Common myeloid progenitor, CD34-positive (primary cell): ENCODE measurements around the gene USP51.
"Not testable (repeated sequence)": the region's sequence is repeated elsewhere in the genome, so short reads cannot be mapped to it uniquely, and the experiment has no call there.

Source experiments
- CTCF ChIA-PET: fragments of 350-600 bp; sonication (Branson Sonifier 250); formaldehyde crosslinking; loops from one replicate; lab custom pipeline; 2021; ENCODE audit warnings: antibody characterized with exemption; lab: Charles Lee
- POLR2A ChIA-PET: fragments of 350-600 bp; sonication (Branson Sonifier 250); formaldehyde crosslinking; loops from one replicate; lab custom pipeline; 2021; ENCODE audit warnings: antibody characterized with exemption; lab: Charles Lee
- DNase-seq, 3 donors: peaks; one replicate each; pipeline versions ENCODE4 v3.0.0 to v3.0.0-alpha.2; 2013
- H3K27ac ChIP-seq, 2 experiments: 1 replicate in 1 of 2; 2 replicates in 1 of 2; pipeline ENCODE4 v1.7.0; 2013; ENCODE audit warnings: inconsistent platforms in 2 of 2, low read length in 2 of 2, mild to moderate bottlenecking in 2 of 2, low read depth in 1 of 2, moderate library complexity in 1 of 2; ENCODE audit not compliant: severe bottlenecking in 2 of 2, insufficient read depth in 1 of 2, poor library complexity in 1 of 2
- H3K27me3 ChIP-seq, 5 experiments: replicated peaks in 2 of 5; 1 replicate in 3 of 5; 2 replicates in 2 of 5; pipeline versions ENCODE4 v1.6.1 to v1.7.0; 2013; ENCODE audit warnings: low read length in 4 of 5, mild to moderate bottlenecking in 2 of 5, moderate library complexity in 2 of 5, inconsistent platforms in 1 of 5; ENCODE audit not compliant: insufficient read depth in 5 of 5, control insufficient read depth in 4 of 5
- H3K36me3 ChIP-seq, 4 experiments: 1 replicate in 2 of 4; 2 replicates in 2 of 4; pipeline versions ENCODE4 v1.6.1 to v1.7.0; 2013; ENCODE audit warnings: low read length in 3 of 4, control low read depth in 1 of 4, mild to moderate bottlenecking in 1 of 4; ENCODE audit not compliant: control insufficient read depth in 4 of 4, insufficient read depth in 4 of 4
- H3K4me1 ChIP-seq, 4 experiments: 1 replicate in 3 of 4; 2 replicates in 1 of 4; pipeline versions ENCODE4 v1.6.1 to v1.7.1; 2013; ENCODE audit warnings: low read length in 3 of 4, mild to moderate bottlenecking in 3 of 4, control low read depth in 1 of 4, inconsistent platforms in 1 of 4, moderate library complexity in 1 of 4; ENCODE audit not compliant: control insufficient read depth in 4 of 4, insufficient read depth in 4 of 4; ENCODE audit errors: control extremely low read depth in 1 of 4
- H3K4me3 ChIP-seq, 7 experiments: 1 replicate in 4 of 7; 2 replicates in 3 of 7; pipeline versions ENCODE4 v1.5.1 to v1.7.0; 2013; ENCODE audit warnings: mild to moderate bottlenecking in 7 of 7, low read length in 6 of 7, moderate library complexity in 6 of 7, inconsistent platforms in 2 of 7, low read depth in 2 of 7, control low read depth in 1 of 7; ENCODE audit not compliant: insufficient read depth in 4 of 7, control insufficient read depth in 1 of 7; ENCODE audit errors: extremely low read depth in 1 of 7
- H3K9me3 ChIP-seq, 5 experiments: 1 replicate in 4 of 5; 2 replicates in 1 of 5; pipeline versions ENCODE4 v1.6.1 to v1.7.1; 2013; ENCODE audit warnings: low read length in 4 of 5, mild to moderate bottlenecking in 2 of 5, inconsistent platforms in 1 of 5, low read depth in 1 of 5, moderate library complexity in 1 of 5; ENCODE audit not compliant: control insufficient read depth in 4 of 5, insufficient read depth in 2 of 5; ENCODE audit errors: control extremely low read depth in 1 of 5
- WGBS: methylation state at CpG from one replicate; pipeline ENCODE4 v1.1.5; 2013; ENCODE audit not compliant: insufficient coverage; 5-methylcytosine and 5-hydroxymethylcytosine counted together

Gene USP51

DNA sequence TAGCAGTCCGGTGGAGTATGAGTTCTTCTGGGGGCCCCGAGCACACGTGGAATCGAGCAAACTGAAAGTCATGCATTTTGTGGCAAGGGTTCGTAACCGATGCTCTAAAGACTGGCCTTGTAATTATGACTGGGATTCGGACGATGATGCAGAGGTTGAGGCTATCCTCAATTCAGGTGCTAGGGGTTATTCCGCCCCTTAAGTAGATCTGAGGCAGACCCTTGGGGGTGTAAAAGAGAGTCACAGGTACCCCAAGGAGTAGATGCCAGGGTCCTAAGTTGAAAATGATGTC, 36.9 kb downstream of the USP51 start:
- H3K4me3 ChIP-seq: peak overlapping the region; percentile 55 to 86 (median 72)
- CTCF ChIA-PET: interaction anchor here (1.3 kb wide), 1 partner anchor 38 kb away, joined by 4 read pairs; no protein-coding TSS in a partner anchor
- peak in 2 of 3 donors; percentile 21 to 31 for DNase-seq
- 54% methylated on average over 9 of the region's 9 CpGs for WGBS
- H3K27me3 ChIP-seq: no peaks in the 10 kb centered on the region
- POLR2A ChIA-PET: interaction anchor here (1.2 kb wide), 1 partner anchor 813 kb away, joined by 3 read pairs; no protein-coding TSS in a partner anchor
- no peaks in the 10 kb centered on the region for H3K9me3 ChIP-seq
- H3K27ac ChIP-seq: peak overlapping the region in 1 of 2 experiments; percentile 65
- peaks cover 0 to 11% (median 7%) of the 10 kb centered on the region in 4 experiments for H3K4me1 ChIP-seq
- H3K36me3 ChIP-seq: no peaks in the 10 kb centered on the region

- peaks cover 0 to 11% (median 7%) of the 10 kb centered on the region in 4 experiments for H3K4me1 ChIP-seq
- ChIA-PET POLR2A (interaction anchor here (1.2 kb wide), 1 partner anchor 813 kb away, joined by 3 read pairs; no protein-coding TSS in a partner anchor), CTCF (interaction anchor here (0.8 to 1.3 kb wide), 2 partner anchors 37 to 39 kb away, joined by 3 to 4 read pairs; partner anchors contain the start of gene USP51)
- peak; percentile 86 to 95 (median 94) for DNase-seq
- H3K4me3 ChIP-seq: peak within 1 kb of the TSS; percentile 55 to 86 (median 72)
- WGBS: 39% methylated on average over 43 of the region's 43 CpGs
- no peaks in the 10 kb centered on the region for H3K27me3 ChIP-seq
- peak within 1 kb of the TSS; percentile 28 to 65 for H3K27ac ChIP-seq
- no peaks in the 10 kb centered on the region for H3K36me3 ChIP-seq
- H3K9me3 ChIP-seq: no peaks in the 10 kb centered on the region
These were observed 37.4 kb downstream of the USP51 start, which contains the start of gene MAGEH1 for GRCh38 chrX:55451990-55452832. MAGEH1 (plus strand) TSS chrX:55452127; CDS start chrX:55452375, 248 bp downstream.

DNA sequence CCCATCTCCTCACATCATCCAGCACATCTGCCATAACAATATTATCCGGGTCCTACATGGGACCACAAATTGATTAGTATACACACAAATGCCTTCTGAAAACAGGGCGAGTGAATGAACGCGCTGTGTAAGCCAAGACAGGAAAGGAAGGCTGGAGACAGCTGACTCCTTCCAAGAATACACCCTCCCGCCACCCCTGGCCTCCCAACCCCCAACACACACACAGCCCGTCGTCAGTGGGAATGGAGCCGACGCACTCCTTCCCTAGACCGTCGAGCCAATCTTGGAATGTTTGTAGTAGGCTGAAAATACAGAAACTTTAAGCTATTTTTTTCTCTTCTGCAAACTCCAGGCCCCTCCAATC, 38.0 kb downstream of the USP51 start:
- no peak overlapping the region for H3K27ac ChIP-seq

GRCh38 chrX:55451141-55451540, 38.5 kb downstream of the USP51 start:
- 22% methylated on average over 1 of the region's 2 CpGs for WGBS
- Histone ChIP-seq H3K36me3 (no peaks in the 10 kb centered on the region), H3K27me3 (no peaks in the 10 kb centered on the region), H3K27ac (no peak overlapping the region), H3K4me1 (peaks cover 0 to 11% (median 7%) of the 10 kb centered on the region in 4 experiments), H3K9me3 (no peaks in the 10 kb centered on the region), H3K4me3 (peak overlapping the region in 5 of 7 experiments; percentile 68 to 86 (median 72))
- DNase-seq: no peak
- ChIA-PET POLR2A (no interaction called here), CTCF (no interaction called here)

More for the DNA sequence above, 38.0 kb downstream of the USP51 start:
- ChIA-PET POLR2A (interaction anchor here (1.2 kb wide), 1 partner anchor 812 kb away, joined by 3 read pairs; no protein-coding TSS in a partner anchor), CTCF (interaction anchor here (0.8 kb wide), 1 partner anchor 38 kb away, joined by 3 read pairs; the partner anchor contains the start of gene USP51)
- H3K27me3 ChIP-seq: no peaks in the 10 kb centered on the region
- peaks cover 0 to 11% (median 7%) of the 10 kb centered on the region in 4 experiments for H3K4me1 ChIP-seq
- no peaks in the 10 kb centered on the region for H3K9me3 ChIP-seq
- WGBS: 50% methylated on average over 1 of the region's 11 CpGs
- peak overlapping the region; percentile 55 to 86 (median 72) for H3K4me3 ChIP-seq
- DNase-seq: peak in 1 of 3 donors; percentile 0
- no peaks in the 10 kb centered on the region for H3K36me3 ChIP-seq

- Histone ChIP-seq H3K27me3 (no peaks in the 10 kb centered on the region), H3K9me3 (no peaks in the 10 kb centered on the region), H3K4me1 (peaks cover 0 to 11% (median 7%) of the 10 kb centered on the region in 4 experiments), H3K36me3 (no peaks in the 10 kb centered on the region), H3K27ac (no peak overlapping the region), H3K4me3 (no peak overlapping the region)
- ChIA-PET CTCF (no interaction called here), POLR2A (no interaction called here)
- WGBS: 62% methylated on average over 4 of the region's 5 CpGs
- peak in 1 of 3 donors; percentile 3 for DNase-seq
These were observed 39.4 kb downstream of the USP51 start for GRCh38 chrX:55450259-55450658.

GRCh38 chrX:55443468-55443867, 46.2 kb downstream of the USP51 start:
- H3K4me3 ChIP-seq, H3K27ac ChIP-seq, DNase-seq, H3K36me3 ChIP-seq, CTCF ChIA-PET, H3K27me3 ChIP-seq, H3K4me1 ChIP-seq, POLR2A ChIA-PET, H3K9me3 ChIP-seq: not testable (repeated sequence)
- 81% methylated on average over 5 of the region's 5 CpGs for WGBS
